K562 (cell line): ENCODE data around the gene EYA3. TPM values are rescaled to one million over a fixed set of nuclear protein-coding genes. Genes with fewer than 3 reads are reported as not detected.

Experiments
- AFF4 ChIP-seq: sonication (generic); formaldehyde crosslinking; IDR thresholded peaks from 2 replicates; pipeline ENCODE4 v1.8.0; 2023; ENCODE audit warnings: mild to moderate bottlenecking, missing genetic modification reagents
- ARID2 ChIP-seq: fragments of 450-650 bp; IDR thresholded peaks from 2 replicates; pipeline ENCODE4 v1.6.1; 2017; ENCODE audit warnings: antibody characterized with exemption, mild to moderate bottlenecking
- ARNT ChIP-seq, 2 experiments: fragments of 450-650 bp; IDR thresholded peaks; 2 replicates each; pipeline ENCODE4 v1.6.1; 2016; ENCODE audit warnings: mild to moderate bottlenecking in 1 of 2
- ATF1 ChIP-seq, 2 experiments: fragments of 450-650 bp in 1 of 2; IDR thresholded peaks; 2 replicates each; pipeline ENCODE4 v1.6.1; 2016; ENCODE audit warnings: missing compliant biosample characterization in 1 of 2, missing genetic modification characterization in 1 of 2
- ATF7 ChIP-seq: fragments of 450-650 bp; IDR thresholded peaks from 2 replicates; pipeline ENCODE4 v1.7.1; 2014; ENCODE audit warnings: mild to moderate bottlenecking, moderate library complexity
- CBFA2T2 ChIP-seq: fragments of 450-650 bp; conservative IDR thresholded peaks from 2 replicates; pipeline ENCODE4 v1.6.1; 2017; ENCODE audit warnings: mild to moderate bottlenecking
- ESRRA ChIP-seq: fragments of 450-650 bp; IDR thresholded peaks from 2 replicates; pipeline ENCODE4 v1.6.1; 2014; ENCODE audit warnings: low read depth, mild to moderate bottlenecking, moderate library complexity, borderline replicate concordance
- ETS2 ChIP-seq: IDR thresholded peaks from 2 replicates; pipeline ENCODE4 v1.6.1; 2016; ENCODE audit warnings: borderline replicate concordance, missing genetic modification characterization, mild to moderate bottlenecking, moderate library complexity, missing compliant biosample characterization; ENCODE audit not compliant: poor library complexity, severe bottlenecking
- GATAD2B ChIP-seq: fragments of 450-650 bp; IDR thresholded peaks from 2 replicates; pipeline ENCODE4 v1.6.1; 2017; ENCODE audit warnings: mild to moderate bottlenecking, borderline replicate concordance
- HMBOX1 ChIP-seq: sonication (generic); IDR thresholded peaks from 2 replicates; pipeline ENCODE4 v1.6.1; 2016
- MBD2 ChIP-seq: sonication (generic); IDR thresholded peaks from 2 replicates; pipeline ENCODE4 v1.6.1; 2016; ENCODE audit warnings: low read depth, borderline replicate concordance
- MEF2A ChIP-seq: IDR thresholded peaks from 2 replicates; pipeline ENCODE4 v1.6.1; 2011; ENCODE audit warnings: low read depth, mild to moderate bottlenecking, low read length, moderate library complexity; ENCODE audit not compliant: control insufficient read depth
- MTA2 ChIP-seq: fragments of 450-650 bp; IDR thresholded peaks from 2 replicates; pipeline ENCODE4 v1.6.1; 2016; ENCODE audit warnings: low read depth
- MTA3 ChIP-seq: fragments of 450-650 bp; formaldehyde crosslinking; IDR thresholded peaks from 2 replicates; pipeline ENCODE4 v1.6.1; 2017; ENCODE audit warnings: mild to moderate bottlenecking, borderline replicate concordance
- NONO ChIP-seq, 2 experiments: fragments of 200-400 bp in 1 of 2; fragments of 450-650 bp in 1 of 2; formaldehyde crosslinking in 1 of 2; IDR thresholded peaks; 2 replicates each; pipeline ENCODE4 v1.6.1; 2017; ENCODE audit warnings: low read depth in 2 of 2, mild to moderate bottlenecking in 2 of 2, moderate library complexity in 2 of 2, low read length in 1 of 2
- PHB2 ChIP-seq: fragments of 450-650 bp; IDR thresholded peaks from 2 replicates; pipeline ENCODE4 v1.6.1; 2017; ENCODE audit warnings: low read depth
- RNF2 ChIP-seq: sonication (generic); IDR thresholded peaks from 2 replicates; pipeline ENCODE4 v1.6.1; 2016
- SMARCE1 ChIP-seq: fragments of 450-650 bp; IDR thresholded peaks from 2 replicates; pipeline ENCODE4 v1.7.1; 2016; ENCODE audit warnings: mild to moderate bottlenecking
- SRSF1 ChIP-seq: fragments of 200-400 bp; formaldehyde crosslinking; IDR thresholded peaks from 2 replicates; pipeline ENCODE4 v1.6.1; 2017; ENCODE audit warnings: mild to moderate bottlenecking, low read depth, low read length, moderate library complexity
- TEAD4 ChIP-seq, 2 experiments: sonication (generic) in 1 of 2; formaldehyde crosslinking in 1 of 2; IDR thresholded peaks; 2 replicates each; pipeline versions ENCODE4 v1.6.1 to v1.8.0; 2012 to 2022; ENCODE audit warnings: borderline replicate concordance in 1 of 2, inconsistent platforms in 1 of 2, low read length in 1 of 2, mild to moderate bottlenecking in 1 of 2, missing genetic modification reagents in 1 of 2
- TOE1 ChIP-seq, 2 experiments: fragments of 450-650 bp in 1 of 2; sonication (generic) in 1 of 2; formaldehyde crosslinking in 1 of 2; IDR thresholded peaks; 2 replicates each; pipeline versions ENCODE4 v1.7.1 to v1.8.0; 2016 to 2022; ENCODE audit warnings: borderline replicate concordance in 2 of 2, mild to moderate bottlenecking in 2 of 2, antibody characterized with exemption in 1 of 2, inconsistent platforms in 1 of 2, low read depth in 1 of 2, missing genetic modification reagents in 1 of 2, moderate library complexity in 1 of 2
- ZEB2 ChIP-seq: fragments of 450-650 bp; IDR thresholded peaks from 2 replicates; pipeline ENCODE4 v1.6.1; 2016
- ZNF134 ChIP-seq: fragments of 250-450 bp; sonication (Bioruptor Pico); conservative IDR thresholded peaks from 2 replicates; pipeline ENCODE4 v1.4.0; 2020
- ZNF316 ChIP-seq: fragments of 450-650 bp; IDR thresholded peaks from 2 replicates; pipeline ENCODE4 v1.6.1; 2016
- ZNF324 ChIP-seq: fragments of 250-450 bp; sonication (Bioruptor Pico); IDR thresholded peaks from 2 replicates; pipeline ENCODE4 v1.4.0; 2020; ENCODE audit warnings: mild to moderate bottlenecking
- polyA plus RNA-seq, 8 experiments: library from polyadenylated mRNA; depleted of rRNA in 4 of 8; stranded (reverse) in 5 of 8; unstranded in 3 of 8; fragments of >200 nt; fragmentation: Nextera tagmentation in 2 of 8; fragmentation: Illumina TruSeq in 1 of 8; extraction: Ambion mirVana in 2 of 8; extraction: Trizol in 1 of 8; gene quantifications; 2 replicates each; pipeline versions ENCODE4 v1.2.1 to v1.2.3, GENCODE V29; 2011 to 2014; ENCODE audit warnings: inconsistent platforms in 1 of 8, missing spikeins in 1 of 8
- total RNA-seq, 7 experiments: library from RNA; depleted of rRNA in 6 of 7; stranded (reverse); fragments of >200 nt in 6 of 7; fragmentation: Illumina TruSeq in 2 of 7; extraction: Trizol in 2 of 7; gene quantifications; 2 replicates each; pipeline versions ENCODE4 v1.2.1 to v1.2.3, GENCODE V29; 2011 to 2021; ENCODE audit warnings: low replicate concordance in 1 of 7

The EYA3 gene
- total and polyA plus RNA-seq, 9 of the 15 experiments (the other 6 are each of a cell fraction or from before 2014, with no cell fraction given), result 21.7 to 64.0 (median 43.6) TPM

GRCh38 chr1:27979151-27979858 is 109.1 kb downstream of the EYA3 start (continued):
- TF ChIP-seq ARNT (IDR thresholded peaks at IDR 0.05) (peak; percentile 84 to 94), GATAD2B (peak; percentile 80), TEAD4 (IDR thresholded peaks at IDR 0.05; ENCODE audit: low read length) (peak; percentile 96), TEAD4 (CRISPR knock-in tag; IDR thresholded peaks at IDR 0.05; ENCODE audit: borderline replicate concordance) (no peak), NONO (IDR thresholded peaks at IDR 0.05; ENCODE audit: low read depth in 2 of 2, low read length in 1 of 2) (0 out of 4 replicates have a peak, but pooled peaks of 1 of the 2 experiments have one; percentile 58), SRSF1 (no peak), ATF1 (CRISPR knock-in tag; IDR thresholded peaks at IDR 0.05) (no peak), ATF1 (tag; IDR thresholded peaks at IDR 0.05) (peak; percentile 42; the same call in 1 of the 2 replicates), TOE1 (IDR thresholded peaks at IDR 0.05; ENCODE audit: borderline replicate concordance) (0 out of 2 replicates have a peak, but pooled peaks have one; percentile 29), TOE1 (CRISPR knock-in tag; IDR thresholded peaks at IDR 0.05; ENCODE audit: borderline replicate concordance, low read depth) (no peak), HMBOX1 (peak; percentile 51; the same call in 1 of the 2 replicates), ATF7 (peak; percentile 65), ZNF316 (peak; percentile 78), ZNF134 (CRISPR knock-in tag) (no peak), MTA2 (peak; percentile 94), SMARCE1 (peak; percentile 95), MEF2A (peak; percentile 68; the same call in 1 of the 2 replicates), PHB2 (peak; percentile 82), ZNF324 (CRISPR knock-in tag) (no peak), ETS2 (tag) (no peak), CBFA2T2 (peak; percentile 87), MTA3 (peak; percentile 58; the same call in 1 of the 2 replicates), MBD2 (no peak), ARID2 (peak; percentile 79; the same call in 1 of the 2 replicates), ZEB2 (peak; percentile 82), RNF2 (peak; percentile 65), AFF4 (peak; percentile 41; the same call in 1 of the 2 replicates), ESRRA (peak; percentile 84)
